Islet of Langerhans (tissue), 1 donor: ENCODE measurements around the gene SCART1.
A peak's percentile ranks its signal among the peaks of the same experiment; 100 is the strongest.
"Not testable (repeated sequence)": the region's sequence is repeated elsewhere in the genome, so short reads cannot be mapped to it uniquely, and the experiment has no call there.

Experiments used
- FAIRE-seq: peaks from one replicate; lab custom pipeline; 2011; peaks lifted over from hg19 to GRCh38; lab: Jason Lieb, UNC

SCART1 gene

DNA sequence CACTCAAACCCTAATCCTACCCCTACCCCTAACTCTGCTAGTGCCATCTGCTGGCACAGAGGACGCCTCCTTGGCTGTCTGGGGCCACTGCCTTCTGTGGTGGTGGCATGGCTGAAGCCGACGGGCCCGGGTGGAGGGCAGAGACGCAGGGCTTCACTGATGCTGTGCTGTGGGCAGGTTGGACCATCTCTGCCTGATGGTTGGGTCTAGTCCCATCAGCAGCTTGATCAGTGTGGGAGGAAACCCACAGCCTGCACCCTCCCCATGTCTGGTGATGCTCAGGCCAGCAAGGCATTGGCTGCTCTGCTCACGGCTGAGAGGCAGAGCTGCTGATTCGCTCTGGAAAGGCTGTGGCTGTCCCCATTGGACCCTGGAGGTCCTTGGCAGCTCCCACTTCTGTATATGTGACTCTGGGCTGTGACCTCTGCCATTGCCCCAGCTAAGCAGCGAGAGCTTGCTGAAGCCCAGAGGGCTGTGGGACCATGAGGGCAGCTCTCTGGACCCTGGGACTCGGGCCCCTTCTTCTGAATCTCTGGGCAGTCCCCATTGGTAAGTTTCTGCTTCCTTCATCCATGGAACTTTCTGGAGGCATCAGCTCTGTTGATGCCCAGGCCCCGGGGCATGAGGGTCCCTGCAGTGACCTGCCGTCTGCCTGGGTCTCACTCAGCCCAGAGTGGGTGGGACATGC, at the start of gene SCART1:
Gene SCART1 (plus strand): TSS at position 430 of the 688 bp plus-strand sequence. CDS start 53 bp downstream, at position 483.
- FAIRE-seq, result no peak

- no peak for FAIRE-seq
Measured at GRCh38 chr10:133405272-133405671, 48.5 kb upstream of the SCART1 start.

- no peak for FAIRE-seq
Measured at GRCh38 chr10:133405844-133406527, 47.8 kb upstream of the SCART1 start.

DNA sequence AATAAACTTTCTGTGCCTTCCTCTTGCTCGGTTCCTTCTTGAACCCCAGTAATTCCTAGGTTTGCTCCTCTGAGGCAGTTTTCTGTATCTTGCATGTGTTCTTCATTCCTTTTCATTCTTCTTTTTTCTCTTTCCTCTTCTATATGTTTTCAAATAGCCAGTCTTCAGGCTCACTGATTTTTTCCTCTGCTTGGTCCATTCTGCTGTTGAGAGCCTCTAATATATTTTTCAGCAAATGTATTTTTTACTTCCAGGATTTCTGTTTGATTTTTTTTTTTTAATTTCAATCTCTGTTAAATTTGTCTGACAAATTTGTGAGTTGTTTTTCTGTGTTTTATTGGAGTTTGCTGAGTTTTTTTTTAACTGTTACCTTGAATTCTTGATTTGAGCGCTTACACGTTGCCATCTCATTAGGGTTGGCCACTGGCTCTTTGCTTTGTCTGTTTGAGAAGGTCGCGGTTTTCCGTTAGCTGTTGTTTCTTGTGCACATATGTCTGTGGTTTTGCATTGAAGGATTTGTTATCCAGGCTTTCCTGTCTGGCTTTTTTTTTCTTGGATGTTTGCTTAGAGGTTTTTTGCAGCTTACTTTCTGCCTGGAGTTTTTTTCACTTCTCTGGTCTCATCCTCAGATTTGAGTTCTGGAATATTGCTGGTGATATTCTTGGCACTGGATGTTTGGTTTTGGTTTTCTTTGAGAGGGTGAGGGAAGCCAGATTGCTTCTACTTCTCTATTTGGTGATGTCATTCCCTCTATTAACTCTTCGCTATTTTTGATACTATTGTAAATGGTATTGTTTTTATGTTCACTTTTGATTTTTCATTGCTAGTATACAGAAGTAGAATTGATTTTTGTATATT, 42.0 kb upstream of the SCART1 start:
- peak; percentile 38 for FAIRE-seq

- no peak for FAIRE-seq
Measured at GRCh38 chr10:133412381-133412711, 41.4 kb upstream of the SCART1 start.

GRCh38 chr10:133414401-133414800, 39.3 kb upstream of the SCART1 start:
- not testable (repeated sequence) for FAIRE-seq

- no peak for FAIRE-seq
Measured at GRCh38 chr10:133415752-133416151, 38.0 kb upstream of the SCART1 start.

DNA sequence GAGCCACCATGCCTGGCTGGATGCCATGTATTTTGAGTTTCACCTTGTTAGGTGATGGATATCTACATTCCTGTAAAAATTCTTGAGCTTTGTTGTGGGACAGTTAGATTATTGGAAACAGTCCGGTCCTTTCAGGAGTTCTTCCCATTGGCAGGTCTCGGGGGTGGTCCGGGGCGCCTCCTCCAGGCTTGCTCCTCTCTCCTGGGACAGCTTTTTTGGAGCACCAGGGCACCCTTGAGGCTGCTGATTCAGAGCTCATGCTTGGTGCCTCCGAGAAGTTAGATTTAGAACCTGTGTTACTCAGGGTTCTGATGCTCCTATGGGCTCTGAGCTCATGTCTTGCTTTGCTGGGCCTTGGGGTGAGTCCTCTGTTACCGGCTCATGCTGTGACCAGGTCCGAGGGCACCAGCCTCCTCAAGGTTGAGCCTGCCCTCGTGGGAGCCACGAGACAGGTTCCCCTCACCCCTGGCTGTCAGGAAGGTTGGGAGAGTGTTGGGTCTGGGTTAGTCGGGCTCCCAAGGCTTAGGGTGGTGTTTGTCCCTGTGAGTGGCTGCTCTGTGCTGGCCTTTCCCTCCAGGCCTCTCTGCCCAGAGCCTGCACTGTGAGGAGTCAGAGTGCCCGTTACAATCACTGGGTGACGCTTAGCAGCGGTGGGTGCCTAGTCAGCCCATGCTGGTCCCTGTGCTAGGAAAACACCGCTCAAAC, 35.3 kb upstream of the SCART1 start:
- FAIRE-seq, result no peak

DNA sequence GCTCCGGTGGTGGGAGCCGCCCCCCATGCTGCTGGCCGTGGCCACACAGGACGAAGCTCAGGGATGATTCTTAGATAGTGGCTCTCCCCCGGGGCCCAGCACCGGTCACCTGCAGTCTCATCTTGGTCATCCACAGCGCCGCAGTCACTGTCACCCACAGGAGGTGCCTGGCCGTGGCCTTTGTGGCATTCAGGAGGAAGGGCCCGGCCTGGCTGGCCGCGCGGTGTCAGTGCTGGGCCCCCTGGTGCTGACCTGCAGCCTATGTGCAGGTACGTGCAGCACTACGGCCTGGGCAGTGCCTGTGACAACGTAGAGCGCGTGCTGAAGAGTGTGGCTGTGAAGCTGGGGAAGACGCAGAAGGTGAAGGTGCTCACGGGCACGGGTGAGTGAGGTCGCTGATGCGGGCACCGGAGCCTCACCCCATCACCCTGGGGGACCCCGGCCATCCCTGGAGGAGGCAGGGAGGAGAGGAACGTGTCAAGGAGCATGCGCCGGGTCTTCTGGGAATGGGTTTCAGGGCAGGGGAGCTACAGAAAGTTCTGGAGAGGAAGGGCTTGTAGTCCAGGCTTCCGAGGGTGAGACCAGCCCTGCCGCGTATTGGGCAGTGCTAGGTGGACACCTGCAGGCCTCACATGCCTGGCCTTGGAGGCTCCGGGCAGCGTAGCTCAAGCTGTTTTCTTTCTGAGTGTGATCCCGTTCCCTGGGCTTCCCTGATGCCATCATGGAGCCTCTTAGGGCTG, 34.4 kb upstream of the SCART1 start:
- FAIRE-seq, result no peak

DNA sequence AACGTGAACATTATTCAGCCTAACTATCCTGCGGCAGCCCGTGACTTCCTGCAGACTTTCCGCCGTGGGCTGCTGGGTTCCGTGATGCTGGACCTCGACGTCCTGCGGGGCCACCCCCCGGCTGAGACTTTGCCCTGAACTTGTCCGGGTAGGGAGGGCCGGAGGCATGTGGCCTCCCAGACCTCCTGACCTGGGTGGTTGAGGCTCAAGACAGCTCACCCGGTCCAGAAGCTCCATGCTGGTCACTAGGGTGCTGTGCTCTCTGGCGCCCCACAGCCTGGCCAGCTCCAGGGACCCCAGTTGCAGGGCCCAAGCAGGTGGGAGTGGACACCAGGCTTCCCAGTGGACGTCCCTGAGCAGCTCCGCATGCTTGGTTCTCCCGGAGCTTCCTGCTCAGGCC, 33.7 kb upstream of the SCART1 start:
- FAIRE-seq, result no peak

DNA sequence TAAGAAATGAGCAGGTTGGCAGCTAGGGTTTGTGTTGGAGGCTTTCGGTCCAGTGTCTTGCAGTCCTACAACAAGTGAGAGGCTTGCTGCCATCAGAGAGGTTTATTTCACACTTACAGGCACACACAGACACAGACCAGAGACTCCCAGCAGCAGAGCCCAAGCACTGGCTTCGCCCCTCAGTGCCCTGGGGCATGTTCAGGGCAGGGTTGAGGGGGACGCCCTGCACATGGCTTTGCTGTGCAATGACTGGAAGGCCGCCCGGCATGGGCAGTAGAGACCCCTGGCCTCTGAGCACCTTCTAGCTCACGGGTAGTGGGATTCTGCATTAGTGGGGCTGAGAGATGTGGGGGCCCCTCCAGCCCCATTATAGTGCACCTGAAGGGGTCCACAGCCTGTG, 33.2 kb upstream of the SCART1 start:
- no peak for FAIRE-seq

DNA sequence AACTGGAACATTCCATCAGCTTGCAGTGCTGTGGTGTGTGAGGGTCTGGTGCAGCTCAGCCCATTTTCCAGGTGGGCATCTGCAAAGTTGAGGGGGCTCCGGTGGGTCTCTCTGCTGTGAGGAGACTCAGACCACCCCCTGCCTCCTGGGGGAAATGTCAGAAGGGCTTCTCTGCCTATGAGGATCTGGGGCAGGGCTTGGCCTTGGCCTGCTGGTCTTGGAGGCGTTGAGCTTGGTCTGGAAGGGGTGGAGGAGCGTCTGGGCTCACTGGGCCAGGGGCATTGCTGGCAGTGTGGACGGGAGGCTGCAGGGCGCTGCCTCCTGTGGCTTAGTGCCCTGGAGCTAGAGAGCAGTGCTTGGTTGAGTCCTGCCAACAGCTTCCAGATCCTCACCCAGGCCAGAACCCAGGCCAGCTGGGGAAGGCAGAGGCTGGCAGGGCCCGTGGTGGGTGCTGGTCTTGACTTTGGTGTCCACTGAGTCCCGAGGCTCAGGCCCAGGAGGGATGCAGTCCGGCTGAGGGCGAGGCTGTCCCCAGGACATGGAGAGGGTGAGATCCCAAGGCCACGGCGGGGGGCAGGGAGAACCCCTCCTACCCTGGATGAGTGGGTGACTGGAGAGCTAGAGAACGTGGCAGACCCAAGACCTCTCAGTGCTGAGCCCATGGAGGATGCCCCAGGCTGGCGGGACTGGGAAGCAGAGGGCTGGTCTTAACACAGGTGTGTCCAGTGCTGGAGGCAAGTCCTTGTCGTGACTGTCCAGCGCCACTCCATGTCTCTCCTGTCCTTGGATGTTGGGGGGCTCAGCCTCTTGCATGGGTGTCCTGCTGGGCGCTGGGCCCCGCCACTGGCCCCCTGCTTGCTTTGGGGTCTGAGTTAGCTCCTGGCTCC, 32.2 kb upstream of the SCART1 start:
- FAIRE-seq, result no peak

DNA sequence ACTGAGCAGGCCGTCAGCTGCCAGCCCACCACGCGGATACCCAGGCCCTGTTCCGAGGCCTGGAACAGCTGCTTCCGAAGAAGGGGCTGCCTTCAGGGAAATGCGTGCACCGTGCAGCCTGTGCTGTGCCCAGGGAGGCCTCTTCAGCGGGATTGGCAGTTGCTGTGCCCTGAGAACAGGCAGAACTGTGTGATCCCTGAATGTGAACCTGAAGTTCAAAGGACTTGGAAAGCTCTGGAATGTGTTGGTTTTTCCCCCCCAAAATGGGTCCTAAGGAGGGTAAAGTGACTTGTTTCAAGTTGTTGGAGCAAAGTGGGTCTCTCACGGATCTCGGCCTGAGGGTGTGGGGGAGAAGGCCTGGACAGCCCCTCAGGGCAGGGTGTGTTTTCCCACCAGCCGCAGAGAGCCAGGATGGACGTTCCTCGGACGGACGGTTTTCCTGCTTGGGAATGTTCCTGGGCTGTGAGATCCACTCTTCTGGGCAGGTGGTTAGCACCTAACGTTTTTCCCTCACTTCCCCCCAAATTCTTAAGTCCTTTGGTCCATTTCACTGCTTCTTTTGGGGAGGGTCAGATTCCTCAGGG, 31.4 kb upstream of the SCART1 start:
- FAIRE-seq, result no peak

GRCh38 chr10:133422807-133423771, 30.7 kb upstream of the SCART1 start:
- FAIRE-seq, result no peak

DNA sequence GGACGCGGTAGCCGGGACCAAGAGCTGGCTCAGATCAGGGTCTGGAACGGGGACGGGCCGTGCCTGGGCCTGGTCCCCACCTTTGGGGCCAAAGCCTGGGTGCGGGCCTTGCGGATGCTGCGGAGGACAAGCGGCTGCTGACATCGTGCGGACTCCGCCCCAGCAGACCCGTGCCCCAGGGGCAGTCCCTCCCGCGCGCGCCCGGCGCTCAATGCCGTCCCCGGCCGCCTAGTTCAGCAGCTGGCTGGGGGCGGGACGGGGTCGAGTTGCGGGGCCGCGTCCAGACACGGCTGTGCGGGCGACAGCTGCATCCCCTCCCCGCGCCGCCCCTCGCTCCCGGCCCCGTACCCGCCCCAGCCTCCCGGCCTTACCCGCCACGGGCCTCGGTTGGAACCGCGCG, 29.6 kb upstream of the SCART1 start:
- FAIRE-seq, result not testable (repeated sequence)

- not testable (repeated sequence) for FAIRE-seq
Measured at GRCh38 chr10:133424601-133425000, 29.1 kb upstream of the SCART1 start, which contains the start of gene SPRN. SPRN (minus strand) TSS chr10:133424625; CDS start chr10:133423681, 944 bp downstream.

GRCh38 chr10:133429571-133429970, 24.2 kb upstream of the SCART1 start:
- not testable (repeated sequence) for FAIRE-seq

DNA sequence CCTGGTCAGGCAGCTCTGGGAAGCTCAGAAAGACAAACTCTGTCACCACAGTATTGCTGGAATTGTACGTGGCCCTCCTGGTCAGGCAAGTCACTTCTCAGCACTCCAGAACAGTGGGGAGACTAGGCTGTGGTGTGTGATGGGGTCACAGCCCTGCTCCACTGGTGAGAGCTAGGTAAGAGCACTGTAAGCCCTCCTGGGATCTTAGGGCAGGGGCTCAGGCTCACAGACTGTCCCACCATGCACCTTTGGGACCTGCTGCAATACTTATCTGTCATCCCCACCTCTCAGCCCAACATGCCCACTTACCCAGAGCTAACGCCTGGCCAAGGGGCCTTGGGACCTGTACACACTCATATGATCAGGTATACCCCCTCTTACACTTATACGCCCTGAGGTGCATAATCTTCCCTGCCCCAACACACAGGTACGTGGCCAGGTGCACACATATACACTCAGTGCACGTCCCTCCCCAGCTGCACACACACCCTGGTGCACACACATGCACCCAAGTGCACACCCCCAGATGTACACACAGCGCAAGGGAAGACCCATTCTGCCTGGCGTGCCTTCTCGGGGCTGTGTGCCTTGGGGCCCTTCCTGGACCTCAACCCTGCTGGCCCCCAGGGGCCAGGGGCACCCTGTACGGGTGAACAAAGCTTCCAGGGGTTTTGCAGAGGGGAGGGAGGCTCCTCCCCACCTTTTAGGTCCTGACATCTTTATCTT, 21.7 kb upstream of the SCART1 start:
- FAIRE-seq, result not testable (repeated sequence)
